Stimulated activated CD4-positive, alpha-beta T cell treated with anti-CD3 and anti-CD28 coated beads, TNF-alpha, amount 100 ng/mL, for 1 hour (primary cell): ENCODE data around the gene QARS1.

ENCODE experiments used
- DNase-seq, 3 donors: peaks; one replicate each; pipeline ENCODE4 v3.0.0-alpha.2; 2020; ENCODE audit warnings: low read depth in 3 of 3, low spot score in 1 of 3

Gene QARS1

DNA sequence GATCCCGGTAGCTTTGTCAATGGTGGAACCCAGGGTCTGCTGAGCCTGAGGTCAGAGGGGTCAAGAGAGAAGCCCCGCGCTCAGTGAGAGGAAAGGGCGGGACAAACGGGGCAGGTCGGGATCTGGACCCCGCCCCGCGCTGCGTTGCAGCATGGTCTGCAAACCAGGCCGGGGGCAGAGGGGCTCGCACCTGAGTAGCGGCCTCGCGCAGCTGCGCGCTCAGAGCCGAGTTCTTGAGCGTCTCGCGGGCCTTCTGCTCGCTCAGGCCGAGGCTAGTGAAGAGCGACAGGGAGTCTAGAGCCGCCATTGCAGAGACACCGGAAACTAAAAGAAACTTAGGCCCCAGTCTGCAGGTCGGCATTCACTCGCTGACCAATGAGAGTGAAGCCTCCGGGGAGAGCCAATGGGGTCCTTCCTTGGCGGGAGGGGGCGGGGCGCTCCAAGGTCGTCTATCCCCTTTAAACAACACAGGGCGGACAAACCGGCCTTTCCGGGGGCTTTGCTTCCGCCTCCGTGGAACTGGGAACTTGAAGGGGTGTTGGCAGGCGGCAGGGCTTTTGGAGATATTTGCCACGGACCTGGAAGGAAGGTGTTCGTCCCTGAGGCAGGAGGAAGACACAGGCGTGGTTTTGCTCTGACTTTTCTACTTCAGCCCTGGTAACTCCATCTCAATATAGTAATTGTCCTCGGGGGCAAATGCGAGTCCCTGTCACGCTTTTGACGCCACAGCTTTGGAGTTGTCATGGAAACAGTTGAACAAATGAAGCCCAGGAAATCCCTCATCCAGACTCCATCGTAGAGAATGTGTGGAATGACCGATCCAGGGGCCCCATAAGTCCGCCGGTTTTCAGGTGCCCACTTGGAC is at the start of gene QARS1:
Gene QARS1 (minus strand): TSS at position 331 of the 865 bp plus-strand sequence. CDS start 24 bp downstream, at position 307.
- peak; percentile 65 to 77 (median 70) for DNase-seq

DNA sequence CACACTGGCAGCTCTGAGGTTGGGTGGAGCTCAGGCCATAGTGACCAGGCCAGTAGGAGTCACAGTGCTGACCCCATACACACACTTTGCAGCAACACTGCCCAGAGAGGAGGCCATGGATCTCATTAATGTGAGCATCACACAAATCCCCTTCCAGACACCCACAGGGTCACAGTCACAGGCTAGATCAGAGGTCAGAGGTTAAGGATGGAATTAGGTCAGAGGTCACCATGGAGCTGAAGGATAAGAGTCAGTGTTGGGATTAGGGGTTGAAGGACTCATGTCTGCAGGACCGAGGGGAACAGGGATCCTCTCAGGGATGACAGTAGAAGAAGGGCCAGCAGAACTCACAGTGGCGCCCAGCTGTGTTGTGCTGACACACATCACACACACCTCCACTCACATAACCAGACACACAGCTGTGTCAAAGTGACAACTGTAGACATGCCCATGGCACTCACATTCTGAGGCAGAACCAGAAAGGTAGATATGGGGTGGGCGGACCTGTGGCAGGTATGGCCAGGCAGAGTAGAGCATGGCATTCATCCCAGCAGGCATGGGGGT is 48.9 kb upstream of the QARS1 start:
- DNase-seq: no peak

DNA sequence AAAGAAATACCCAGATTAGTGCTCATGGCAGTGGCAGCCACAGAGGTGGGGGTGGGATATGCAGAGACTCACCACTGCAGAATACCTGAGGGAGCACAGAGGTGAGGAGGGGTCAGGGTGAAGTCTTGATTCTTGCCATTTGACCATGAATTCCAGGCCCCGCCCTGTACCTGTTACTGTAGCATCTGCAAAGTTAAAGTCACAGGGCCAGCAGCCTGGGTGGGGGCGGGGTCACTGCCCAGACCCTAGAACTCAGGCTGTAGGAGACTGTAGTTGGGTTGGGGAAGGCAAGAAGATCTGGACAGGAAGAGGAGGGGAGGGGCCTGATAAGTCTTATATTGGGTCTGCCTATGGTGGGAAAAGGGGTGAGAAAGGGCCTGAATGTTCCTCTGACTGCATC is 47.1 kb upstream of the QARS1 start:
- no peak for DNase-seq

DNA sequence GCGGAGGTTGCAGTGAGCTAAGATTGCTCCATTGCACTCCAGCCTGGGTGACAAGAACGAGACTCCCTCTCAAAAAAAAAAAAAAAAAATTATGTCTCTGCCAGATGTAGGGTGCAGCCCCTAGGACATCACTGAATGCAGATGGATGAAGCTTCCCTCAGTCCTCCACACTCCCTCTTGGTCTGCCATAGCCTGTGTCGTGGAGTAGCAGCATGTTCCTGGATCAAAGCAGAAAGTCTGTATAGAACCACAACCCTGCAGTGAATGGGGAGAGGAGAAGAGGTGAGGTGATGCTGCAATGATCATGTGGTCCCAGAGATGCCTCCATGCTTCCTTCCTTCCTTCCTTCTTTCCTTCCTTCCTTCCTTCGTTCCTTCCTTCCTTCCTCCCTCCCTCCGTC is 43.6 kb upstream of the QARS1 start:
- DNase-seq: no peak

DNA sequence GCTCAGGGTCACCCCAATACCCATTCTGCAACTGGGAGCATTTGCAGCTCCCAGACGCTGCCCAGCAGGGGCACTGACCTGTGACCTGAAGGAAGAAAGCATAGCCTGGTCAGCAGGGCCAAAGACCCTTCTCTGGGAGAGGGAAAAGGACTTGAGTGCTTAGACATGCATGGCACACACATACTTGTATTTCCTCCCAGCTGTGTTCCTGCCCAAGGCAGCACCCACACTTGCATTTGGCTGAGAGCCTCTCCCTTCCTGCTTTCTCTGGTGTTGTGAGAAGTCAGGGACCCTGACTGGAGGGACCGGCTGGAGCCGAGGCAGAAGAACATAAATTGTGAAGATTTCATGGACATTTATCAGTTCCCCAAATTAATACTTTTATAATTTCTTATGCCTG is 35.5 kb upstream of the QARS1 start:
- DNase-seq: no peak

DNA sequence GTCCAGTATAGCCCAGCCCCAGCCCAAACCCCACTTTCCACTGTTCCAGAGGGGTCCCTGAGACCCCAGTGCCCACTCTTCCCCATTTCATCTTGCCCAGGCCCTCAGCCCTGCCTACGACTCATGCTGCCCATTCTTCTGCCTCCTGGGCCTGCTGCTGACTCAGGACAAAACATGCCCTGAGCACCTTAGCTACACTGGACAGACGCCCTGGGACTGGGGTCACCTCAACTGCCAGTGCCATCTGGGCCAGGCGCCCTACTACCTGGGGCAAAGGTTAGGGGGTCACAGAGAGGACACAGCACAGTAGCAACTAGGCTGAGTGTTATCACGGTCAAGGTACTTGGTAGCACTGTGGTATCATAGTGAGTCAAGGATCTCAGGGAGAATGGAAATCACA is 30.9 kb upstream of the QARS1 start:
- DNase-seq: no peak

DNA sequence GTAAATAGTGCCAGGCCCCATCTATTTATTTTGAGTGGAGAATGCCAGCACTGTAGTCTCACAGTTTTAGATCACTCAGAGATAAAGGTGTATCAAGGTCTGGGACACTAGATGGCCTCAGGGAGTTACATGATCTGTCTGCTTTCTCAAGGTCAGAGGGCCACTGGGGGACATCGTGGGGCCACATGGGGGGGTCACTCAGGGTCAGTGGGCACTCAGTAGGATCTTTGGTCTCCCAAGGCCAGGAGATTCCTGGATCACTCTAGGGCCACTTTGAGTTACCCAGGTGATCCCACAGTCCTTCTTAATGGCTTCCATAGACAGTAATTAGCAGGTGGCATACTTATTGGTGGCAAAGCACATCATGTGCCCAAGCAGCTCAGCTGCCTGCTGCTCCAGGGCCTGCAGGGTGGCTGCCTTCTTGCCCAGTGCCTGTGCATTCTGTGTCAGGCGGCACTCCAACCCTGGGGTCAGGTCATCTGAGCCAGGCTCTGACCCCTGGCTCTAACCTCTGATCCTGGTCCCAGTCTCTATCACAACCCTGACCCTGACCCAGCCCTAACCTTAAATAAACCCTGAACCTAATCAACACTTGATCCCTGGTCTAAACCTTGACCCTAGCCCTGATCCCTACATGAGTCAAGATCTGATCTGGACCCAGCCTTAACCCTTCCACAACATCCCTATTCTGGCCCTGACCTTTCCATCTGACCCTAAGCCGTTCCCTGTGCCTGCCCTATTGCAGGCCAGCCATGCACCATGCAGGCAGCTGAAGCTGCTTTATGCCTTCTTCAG is 30.1 kb upstream of the QARS1 start:
- no peak for DNase-seq

DNA sequence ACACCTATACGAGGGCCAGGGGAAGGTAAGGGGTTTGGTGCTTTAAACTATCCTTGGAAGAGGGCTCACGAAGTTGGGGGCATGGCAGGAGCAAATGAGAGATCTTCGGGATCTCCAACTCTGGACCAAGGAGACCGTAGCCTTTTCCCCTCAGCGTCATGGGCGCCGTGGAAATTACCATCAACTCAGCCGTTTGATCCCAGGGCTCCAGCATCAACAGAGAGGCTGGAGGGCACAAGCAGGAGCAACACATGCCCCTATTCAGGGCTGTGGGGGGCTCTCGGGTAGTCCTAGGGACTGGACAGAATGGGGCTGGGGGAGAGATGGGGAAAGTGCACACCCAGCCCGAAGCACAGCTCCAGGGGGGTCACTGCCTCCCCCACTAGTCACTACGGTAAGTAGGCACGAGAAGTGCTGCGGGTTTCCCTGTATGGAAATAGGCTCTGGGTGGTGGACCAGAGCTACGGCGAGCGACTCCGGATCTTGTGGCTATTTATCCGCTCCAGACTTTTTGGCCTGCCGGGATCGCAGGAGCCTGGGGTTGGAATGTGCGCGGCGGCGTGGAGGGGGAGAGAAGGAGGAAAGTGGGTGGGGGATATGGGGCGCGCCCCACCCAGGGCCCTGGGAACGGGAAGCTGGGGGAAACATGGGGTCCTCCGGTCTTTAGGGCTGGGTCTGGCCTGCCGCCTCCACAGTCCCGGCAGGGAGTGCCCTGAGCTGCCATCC is 28.8 kb upstream of the QARS1 start:
- no peak for DNase-seq

DNA sequence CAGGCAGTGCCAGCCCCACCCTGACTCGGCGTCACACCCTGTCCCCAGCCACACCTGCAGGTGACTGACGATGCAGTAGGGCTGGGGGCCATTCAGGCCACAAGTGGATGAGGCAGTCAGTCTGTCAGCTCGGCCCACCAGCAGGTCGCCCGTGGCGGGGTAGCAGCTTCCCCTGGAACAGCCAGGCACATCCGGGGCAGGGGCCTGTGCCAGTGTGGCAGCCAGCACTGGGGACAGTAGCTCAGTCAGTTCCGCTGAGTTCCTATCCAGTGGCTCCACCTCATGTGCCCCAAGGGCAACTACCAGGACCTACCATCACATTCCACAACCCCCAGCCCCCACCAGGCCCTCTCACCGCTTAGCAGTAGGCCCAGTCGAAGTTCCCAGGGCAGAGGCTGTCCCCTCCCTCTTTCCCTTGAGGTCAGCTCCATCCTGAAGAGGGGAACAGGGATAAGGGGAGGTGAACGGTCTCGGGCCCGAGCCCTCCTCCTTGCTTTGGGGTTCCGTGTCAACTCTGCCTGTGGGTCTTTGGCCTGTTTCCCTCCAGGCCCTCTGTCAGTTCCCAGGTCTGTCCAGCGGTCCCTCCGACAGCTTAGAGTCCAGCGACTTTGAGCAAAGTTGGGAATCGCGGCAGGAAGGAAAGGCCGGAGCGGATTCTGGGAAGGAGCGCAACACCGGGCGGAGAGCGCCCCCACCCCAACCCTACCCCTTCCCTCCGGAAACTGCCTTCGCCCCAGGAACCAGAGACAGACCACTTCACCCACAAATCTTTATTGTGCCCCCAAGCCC is 28.1 kb upstream of the QARS1 start, which contains the start of gene LAMB2:
Gene LAMB2 (minus strand): TSS at position 614 of the 789 bp plus-strand sequence. CDS start 183 bp downstream, at position 431.
- DNase-seq: no peak

DNA sequence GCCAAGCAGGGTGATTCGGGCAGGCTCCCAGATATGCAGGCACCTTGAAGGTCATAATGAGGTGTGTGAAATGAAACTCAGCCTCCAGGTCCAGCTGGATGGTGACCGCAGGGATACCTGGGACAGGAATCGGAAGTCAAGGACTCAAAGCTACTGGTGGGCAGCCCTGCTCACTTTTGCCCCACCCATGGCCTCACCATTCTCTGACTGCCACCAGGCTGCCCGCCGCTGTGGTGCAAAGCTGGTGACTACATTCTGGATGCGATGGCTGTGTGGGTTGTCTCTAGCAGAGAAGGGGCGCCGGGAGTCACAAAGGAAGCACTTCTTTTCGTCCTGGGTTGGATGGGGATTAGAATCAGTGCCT is 27.5 kb upstream of the QARS1 start:
- no peak for DNase-seq

DNA sequence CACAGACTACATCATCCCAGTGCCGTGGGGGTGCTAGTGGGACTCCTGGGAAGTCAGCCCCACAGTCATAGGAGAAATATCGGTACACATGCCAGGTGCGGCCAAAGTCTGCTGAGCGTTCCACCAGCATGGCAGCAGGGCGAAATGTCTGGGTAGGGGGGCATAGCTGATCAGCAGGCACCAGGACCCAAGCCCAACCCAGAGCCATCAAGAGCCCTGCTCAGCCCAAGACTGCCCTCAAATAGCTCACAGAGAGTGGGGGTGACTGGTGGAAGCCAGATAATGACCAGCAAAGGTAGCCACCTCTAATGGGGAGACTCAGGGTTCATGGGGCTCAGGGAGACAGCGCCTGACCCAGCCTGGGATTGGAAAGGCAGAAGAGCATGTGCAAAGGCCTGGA is 27.0 kb upstream of the QARS1 start:
- no peak for DNase-seq

DNA sequence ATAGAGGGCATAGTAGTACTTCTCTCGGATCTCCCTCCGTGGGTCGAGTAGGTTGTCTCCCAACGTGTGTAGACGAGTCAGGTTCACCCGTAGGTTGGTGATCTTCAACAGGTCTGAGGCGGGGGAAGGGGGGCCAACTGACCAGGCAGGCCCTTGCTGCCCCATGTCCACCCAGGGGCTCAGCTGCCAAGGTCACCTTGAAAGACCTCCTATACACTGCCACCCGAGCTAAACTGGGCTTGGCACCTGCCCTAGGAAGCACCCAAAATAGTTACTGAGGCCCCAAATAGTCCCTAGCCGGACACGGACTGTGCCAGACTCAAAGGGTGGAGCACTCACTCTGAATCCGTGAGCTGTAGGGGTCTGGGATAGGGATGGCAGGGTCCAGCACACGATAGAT is 26.5 kb upstream of the QARS1 start:
- no peak for DNase-seq

DNA sequence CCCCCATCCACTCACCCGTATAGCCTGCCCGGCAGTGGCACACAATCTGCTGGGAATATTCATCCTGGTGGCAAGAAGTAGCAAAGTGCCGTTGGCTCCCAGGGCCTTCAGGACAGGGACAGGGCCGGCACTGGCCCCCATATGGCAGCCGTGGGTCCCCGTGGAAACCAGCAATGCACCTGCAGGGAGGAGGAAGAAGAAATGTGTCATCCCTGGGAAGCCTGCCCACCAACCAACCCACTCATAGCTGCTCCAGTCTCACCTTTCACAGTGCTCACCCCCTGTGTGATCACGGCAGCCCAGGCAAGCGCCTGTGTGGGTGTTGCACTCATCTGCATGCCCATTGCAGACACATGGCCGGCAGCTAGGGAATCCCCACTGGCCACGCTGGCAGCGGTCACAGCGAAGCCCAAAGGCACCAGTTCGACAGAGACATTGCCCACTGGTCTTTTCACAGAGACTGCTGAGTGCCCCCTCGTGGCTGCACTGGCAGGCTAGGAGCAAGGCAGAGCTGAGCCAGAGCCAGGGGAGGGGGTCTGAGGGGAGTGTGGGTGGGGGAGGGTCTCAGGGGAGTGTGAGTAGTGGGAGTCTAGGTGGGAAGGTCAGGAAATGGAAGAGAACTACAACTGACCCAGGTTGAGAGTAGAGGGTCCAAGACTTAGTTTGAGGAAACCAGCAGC is 20.6 kb upstream of the QARS1 start:
- no peak for DNase-seq

DNA sequence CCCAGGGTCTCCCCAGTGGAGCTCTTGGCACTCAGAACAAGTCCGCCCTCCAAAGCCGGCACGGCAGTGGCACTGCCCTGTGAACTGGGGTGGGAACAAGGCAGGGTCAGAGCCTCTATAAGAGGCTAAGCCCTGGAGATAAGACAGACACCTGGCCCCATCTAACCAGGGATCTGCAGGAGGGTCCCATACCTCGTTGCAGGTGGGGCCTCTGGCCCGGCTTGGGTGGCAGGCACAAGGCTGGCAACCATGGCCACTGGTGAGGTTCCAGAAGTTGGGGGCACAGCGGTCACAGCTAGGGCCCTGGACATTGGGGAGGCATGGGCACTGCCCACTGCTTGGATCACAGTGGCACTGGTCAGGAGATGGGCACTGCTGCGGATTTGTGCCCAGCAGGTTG is 19.6 kb upstream of the QARS1 start:
- no peak for DNase-seq

DNA sequence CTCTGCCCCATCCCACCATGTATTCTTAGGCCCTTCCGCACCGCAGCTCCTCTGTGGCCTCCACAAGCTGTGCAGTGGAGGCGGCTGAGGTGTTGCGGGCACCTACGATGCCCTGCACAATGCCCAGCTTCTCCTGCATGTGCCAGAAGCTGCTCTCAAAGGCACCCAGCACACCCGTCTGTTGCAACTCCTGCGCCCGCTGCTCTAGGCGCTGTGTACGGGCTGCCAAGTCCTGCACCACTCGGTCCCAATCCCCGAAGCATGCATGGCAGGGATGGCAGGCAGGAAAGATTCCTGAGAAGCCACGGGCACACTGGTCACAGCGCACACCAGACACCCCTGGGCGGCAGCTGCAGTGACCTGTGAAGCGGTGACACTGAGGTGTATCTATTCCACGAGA is 19.1 kb upstream of the QARS1 start:
- DNase-seq: no peak

DNA sequence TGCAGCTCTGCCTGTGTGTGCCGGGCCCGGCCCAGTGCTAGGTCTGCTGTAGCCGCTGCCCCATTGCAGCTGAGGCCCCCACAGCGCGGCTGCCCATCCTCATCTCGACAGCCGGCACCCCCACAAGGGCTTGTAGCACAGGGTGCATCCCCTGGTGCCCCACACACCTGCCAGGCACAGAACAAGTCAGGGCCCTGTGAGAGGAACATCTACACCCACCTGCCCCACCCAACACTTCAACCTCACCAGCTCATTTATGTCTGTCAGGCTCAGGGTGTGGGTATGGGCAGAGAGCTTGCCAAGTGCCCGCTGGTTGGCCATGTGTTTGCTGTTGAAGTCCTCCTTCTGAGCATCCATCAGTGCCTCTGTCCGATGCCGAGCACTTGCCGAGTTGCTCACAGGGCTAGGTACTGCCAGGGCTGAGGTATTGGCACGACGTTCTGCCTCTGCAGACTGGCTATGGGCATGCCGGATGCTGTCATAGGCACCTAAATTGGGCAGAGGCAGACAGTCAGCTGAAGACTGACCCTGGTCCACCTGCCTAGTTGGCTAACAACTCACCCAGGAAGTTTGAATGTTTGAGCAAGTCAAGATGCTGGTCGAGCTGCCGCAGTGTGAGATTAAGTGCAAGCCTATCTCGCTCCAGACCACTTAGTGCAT is 18.5 kb upstream of the QARS1 start:
- no peak for DNase-seq

DNA sequence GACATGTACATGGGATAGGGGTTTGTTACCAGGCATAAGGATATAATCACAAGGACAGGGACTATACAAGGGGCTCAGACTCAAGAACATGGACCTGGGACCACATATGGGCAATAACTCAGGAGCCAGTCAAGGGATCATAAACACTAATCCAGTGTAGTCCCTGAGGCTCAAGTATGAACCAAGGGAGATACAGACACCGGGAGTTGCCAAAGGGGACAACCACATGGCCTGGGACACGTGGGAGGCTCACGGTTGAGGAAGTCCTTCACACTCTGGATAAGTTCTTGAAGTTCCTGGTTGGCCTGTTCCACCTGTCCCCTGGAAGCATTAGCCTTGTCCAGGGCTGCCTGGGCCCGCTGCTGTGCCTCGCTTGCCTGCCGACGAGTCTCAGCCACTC is 17.9 kb upstream of the QARS1 start:
- DNase-seq: no peak

DNA sequence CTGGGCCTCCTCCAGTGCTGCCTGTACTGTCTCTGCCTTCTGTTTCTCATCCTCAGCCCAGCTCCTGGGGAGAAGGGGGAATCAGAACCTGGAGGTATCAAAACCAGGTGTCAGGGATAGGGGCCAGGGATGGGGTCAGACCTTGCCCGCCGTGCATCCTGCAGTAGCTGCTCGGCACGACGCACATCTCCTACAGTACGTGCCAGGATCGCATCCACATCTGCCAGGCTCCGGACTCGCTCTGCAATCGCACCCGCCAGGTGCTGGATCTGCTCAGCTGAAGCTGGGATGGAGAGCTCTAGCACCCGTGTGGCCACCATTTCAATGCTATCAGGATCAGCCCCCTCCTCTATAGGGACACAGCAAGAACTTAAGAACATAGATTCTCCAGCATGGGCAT is 17.5 kb upstream of the QARS1 start:
- no peak for DNase-seq

DNA sequence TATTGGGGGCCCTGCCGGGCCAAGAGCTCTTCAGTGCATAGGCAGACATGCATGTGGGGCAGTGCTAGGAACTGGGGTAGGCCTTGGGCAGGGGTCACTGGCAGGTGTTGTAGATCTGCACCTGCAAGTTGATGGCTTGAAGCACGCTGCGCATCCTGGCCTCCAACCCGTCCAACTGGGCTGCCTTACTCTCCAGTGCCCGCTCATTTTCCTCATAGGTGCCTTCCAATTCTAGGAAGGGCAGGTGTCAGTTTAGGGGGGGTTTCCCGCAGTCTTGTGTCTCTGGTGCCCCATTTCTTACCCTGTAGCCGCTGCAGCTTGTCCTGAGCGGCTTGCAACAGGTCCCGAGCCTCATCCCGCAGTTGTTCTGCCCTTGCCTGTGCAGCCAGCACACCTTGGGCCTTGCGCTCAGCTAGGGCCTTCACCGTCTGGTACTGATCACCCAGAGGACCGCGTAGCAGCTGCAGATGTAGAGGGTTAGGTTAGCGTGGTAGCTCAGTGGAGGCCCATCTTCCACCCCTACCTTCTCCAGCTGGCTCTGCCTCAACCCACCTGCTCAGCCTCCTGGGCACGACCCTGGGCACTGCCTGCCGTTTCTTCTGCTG is 16.7 kb upstream of the QARS1 start:
- DNase-seq: no peak
